ENCODE measurements around the gene ACP1.
A peak's percentile ranks its signal among the peaks of the same experiment; 100 is the strongest.

ACP1 gene

DNA sequence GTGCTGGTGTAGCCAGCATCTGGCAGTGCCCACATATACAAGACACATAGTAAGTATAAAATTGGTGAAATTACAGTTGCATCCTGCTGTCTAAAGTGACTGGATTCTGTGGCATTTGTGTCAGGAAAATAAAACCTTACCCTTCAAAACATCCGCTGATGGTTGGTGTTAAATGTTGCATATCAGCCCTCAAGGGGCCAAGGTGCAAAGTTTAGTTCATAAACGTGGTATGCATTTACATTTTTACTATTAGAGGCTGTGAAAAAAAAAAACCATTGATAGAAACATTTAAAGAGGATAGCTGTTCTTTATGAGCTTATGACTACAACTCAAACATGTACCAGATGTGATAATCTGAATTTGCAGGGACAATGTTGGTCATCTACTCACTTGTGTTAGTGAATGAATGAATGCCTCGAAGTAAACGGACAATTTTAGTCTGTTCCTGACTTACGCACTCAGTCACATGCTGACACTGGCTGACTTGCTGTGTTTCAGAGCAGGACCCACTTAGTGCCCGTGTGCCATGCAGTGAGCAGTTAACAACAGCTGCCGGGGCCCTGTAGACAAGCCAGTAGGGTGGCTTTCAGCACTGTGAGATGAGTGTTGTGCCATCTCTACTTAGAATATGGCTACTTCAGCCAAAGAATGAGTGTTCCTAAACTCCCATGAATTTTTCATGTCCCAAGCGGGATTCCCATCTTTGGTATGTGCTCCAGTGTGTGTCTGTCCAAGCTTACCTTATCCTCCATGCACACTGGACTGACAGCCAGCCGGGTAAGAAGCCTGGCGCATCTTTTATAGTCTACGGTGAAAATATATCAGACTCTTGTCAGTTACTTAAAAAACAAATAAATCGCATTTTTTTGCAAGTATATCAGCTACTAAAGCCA lies 17.9 kb downstream of the ACP1 start:
- no peak for DNase-seq (ENCODE audit: low read depth)
- TF ChIP-seq, protein P1, sequence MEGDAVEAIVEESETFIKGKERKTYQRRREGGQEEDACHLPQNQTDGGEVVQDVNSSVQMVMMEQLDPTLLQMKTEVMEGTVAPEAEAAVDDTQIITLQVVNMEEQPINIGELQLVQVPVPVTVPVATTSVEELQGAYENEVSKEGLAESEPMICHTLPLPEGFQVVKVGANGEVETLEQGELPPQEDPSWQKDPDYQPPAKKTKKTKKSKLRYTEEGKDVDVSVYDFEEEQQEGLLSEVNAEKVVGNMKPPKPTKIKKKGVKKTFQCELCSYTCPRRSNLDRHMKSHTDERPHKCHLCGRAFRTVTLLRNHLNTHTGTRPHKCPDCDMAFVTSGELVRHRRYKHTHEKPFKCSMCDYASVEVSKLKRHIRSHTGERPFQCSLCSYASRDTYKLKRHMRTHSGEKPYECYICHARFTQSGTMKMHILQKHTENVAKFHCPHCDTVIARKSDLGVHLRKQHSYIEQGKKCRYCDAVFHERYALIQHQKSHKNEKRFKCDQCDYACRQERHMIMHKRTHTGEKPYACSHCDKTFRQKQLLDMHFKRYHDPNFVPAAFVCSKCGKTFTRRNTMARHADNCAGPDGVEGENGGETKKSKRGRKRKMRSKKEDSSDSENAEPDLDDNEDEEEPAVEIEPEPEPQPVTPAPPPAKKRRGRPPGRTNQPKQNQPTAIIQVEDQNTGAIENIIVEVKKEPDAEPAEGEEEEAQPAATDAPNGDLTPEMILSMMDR (IDR thresholded peaks at IDR 0.05; ENCODE audit: control insufficient read depth, insufficient read depth, low read depth, low read length, missing control alignments) = no peak

GRCh38 chr2:283996-284794 lies 19.4 kb downstream of the ACP1 start:
- TF ChIP-seq, protein P1 (IDR thresholded peaks at IDR 0.05; ENCODE audit: control insufficient read depth, insufficient read depth, low read depth, low read length, missing control alignments) = no peak
- no peak for DNase-seq (ENCODE audit: low read depth)
- H3K4me3 ChIP-seq (ENCODE audit: control insufficient read depth, low read depth, low read length) = no peak overlapping the region

More for the DNA sequence above, 17.9 kb downstream of the ACP1 start:
- H3K4me3 ChIP-seq (ENCODE audit: control insufficient read depth, low read depth, low read length) = no peak overlapping the region

- no peak for DNase-seq (ENCODE audit: low read depth)
- H3K4me3 ChIP-seq (ENCODE audit: control insufficient read depth, low read depth, low read length) = no peak overlapping the region
- TF ChIP-seq, protein P1 (IDR thresholded peaks at IDR 0.05; ENCODE audit: control insufficient read depth, insufficient read depth, low read depth, low read length, missing control alignments) = no peak
Measured at GRCh38 chr2:284896-285492, 20.2 kb downstream of the ACP1 start.

- DNase-seq (ENCODE audit: low read depth) = peak; percentile 54
- H3K4me3 ChIP-seq (ENCODE audit: control insufficient read depth, low read depth, low read length) = no peak overlapping the region
- TF ChIP-seq, protein P1 (IDR thresholded peaks at IDR 0.05; ENCODE audit: control insufficient read depth, insufficient read depth, low read depth, low read length, missing control alignments) = no peak
Measured at GRCh38 chr2:285531-285930, 20.8 kb downstream of the ACP1 start.

DNA sequence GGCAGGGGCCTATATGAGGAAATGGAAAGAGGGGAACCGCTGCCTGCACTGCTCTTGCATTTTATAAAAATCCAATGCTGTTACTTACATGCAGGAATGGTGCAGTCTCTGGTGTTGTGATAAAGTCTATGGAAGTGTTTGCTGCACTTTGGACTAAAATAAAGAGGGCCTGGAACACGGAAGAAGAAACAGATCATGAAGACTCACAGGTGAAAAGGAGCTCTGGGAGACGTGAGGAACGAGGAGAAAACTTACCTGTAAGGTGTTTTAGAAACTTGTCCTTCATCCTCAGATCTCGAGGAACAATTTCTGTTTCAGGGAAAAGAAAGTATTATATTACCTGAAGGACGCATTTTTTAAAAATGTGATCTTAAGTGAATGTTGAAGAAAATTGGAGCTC lies 21.3 kb downstream of the ACP1 start:
- no peak for DNase-seq (ENCODE audit: low read depth)
- no peak overlapping the region for H3K4me3 ChIP-seq (ENCODE audit: control insufficient read depth, low read depth, low read length)
- TF ChIP-seq, protein P1 (IDR thresholded peaks at IDR 0.05; ENCODE audit: control insufficient read depth, insufficient read depth, low read depth, low read length, missing control alignments) = no peak

- TF ChIP-seq, protein P1 (IDR thresholded peaks at IDR 0.05; ENCODE audit: control insufficient read depth, insufficient read depth, low read depth, low read length, missing control alignments) = no peak
- no peak overlapping the region for H3K4me3 ChIP-seq (ENCODE audit: control insufficient read depth, low read depth, low read length)
- DNase-seq (ENCODE audit: low read depth) = no peak
Measured at GRCh38 chr2:286774-287392, 22.1 kb downstream of the ACP1 start.

All from AG09309 (cell line).